Right renal cortex interstitium (tissue), 3 donors: ENCODE results near the gene SLC18A3. TPM values are rescaled to one million over a fixed set of nuclear protein-coding genes. Genes with fewer than 3 reads are reported as not detected.

Experiments
- DNase-seq, 3 donors: peaks; one replicate each; pipeline ENCODE4 v3.0.0-alpha.2; 2013; ENCODE audit warnings: low read depth in 3 of 3, low spot score in 2 of 3
- polyA plus RNA-seq, 3 donors: library from polyadenylated mRNA; unstranded; fragments of 120-200 nt; gene quantifications; one replicate each; pipeline ENCODE4 v1.2.1, GENCODE V29; 2013; ENCODE audit not compliant: insufficient read length in 3 of 3

The SLC18A3 gene
- polyA plus RNA-seq, 3 donors = not detected

GRCh38 chr10:49647985-49648795 lies 38.1 kb downstream of the SLC18A3 start:
- no peak for DNase-seq

GRCh38 chr10:49649294-49649693 lies 39.2 kb downstream of the SLC18A3 start:
- no peak for DNase-seq

DNA sequence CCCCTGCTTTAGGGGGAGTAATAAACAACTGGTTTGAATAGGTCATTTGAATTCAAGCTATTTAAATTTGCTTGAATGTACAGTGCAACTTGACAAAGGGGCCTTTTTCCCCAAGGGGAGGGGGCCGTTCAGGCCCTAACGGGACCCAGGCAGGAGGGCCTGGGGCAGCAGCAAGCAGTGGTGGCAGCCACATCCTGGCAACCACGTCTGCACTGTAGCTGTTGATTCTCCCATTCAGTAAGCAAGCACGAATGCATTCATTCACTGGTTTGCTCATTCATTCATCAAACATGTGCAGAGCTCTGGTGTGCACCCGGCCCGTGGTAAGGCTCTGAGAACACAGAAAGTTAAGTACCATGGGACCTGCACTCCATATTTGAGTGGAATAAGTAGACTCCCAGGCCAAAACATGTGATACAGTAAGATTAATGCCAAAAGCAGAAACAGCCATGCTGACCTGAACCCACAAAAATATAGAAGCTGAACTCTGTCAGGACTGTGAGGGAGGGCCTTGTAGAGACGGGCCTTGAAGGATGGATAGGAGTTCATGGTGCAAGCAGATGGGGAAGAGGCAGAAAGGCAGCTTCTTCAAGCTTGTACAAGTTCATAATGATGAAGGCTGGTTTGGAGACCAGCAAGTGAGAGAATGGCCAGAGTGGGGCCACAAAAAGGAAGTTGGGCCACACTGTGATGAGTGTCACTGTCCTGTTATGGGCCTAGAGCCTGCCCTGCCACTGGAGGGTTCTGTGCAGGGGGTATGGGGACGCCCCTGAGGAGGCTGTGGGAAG lies 40.0 kb downstream of the SLC18A3 start:
- DNase-seq = no peak

DNA sequence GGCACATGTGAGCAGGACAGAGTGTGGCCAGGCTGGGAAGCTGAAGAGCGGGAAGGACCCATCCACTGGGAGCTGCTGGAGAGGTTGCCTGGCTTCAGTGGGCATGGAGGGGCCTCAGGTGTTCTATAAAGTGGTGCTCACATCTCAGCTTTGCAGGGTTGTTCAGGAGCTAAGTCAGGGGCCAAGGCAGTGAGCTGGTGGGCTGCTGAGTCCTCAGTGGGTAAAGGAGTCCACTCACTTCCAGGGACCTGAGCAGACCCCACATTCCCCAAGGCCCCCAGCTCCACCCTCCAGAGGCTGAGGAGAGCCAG lies 40.6 kb downstream of the SLC18A3 start:
- no peak for DNase-seq

DNA sequence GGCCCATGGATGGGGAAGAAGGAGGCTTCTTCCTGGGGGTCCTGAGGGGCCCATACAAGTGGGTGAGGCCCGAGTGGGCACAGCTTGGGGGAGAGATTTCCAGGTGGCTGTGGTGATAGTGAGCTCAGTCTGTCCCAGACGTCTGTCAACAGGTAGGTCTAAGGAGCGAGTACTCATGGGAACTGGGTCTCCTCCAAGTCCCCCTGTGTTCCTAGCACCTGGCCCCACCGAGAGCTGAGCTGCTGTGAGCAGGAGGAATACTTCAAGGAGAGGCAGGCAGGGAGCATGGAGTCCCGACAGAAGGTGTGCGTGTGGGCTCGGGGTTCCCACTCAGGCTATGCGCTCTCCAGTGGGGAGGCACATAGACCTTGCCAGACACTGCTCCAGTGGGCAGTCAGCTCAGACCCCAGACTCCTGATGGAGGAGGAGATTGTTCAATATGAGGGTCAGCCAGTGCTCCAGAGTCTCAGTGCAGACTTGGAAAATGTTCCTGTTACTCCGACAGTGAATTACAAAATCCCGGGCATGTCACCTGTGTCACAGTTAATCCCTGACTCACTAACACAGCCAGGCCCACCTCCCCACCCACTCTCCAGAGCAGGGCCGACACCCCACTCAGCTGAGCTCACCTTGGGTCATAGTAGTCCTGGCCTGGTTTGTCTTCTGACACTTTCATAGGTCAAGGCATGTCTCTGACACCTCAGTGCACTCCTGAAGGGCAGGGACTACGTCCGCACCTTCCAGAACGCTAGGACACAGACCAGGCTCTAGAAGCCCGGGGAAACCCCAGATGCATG lies 41.1 kb downstream of the SLC18A3 start:
- DNase-seq = no peak

DNA sequence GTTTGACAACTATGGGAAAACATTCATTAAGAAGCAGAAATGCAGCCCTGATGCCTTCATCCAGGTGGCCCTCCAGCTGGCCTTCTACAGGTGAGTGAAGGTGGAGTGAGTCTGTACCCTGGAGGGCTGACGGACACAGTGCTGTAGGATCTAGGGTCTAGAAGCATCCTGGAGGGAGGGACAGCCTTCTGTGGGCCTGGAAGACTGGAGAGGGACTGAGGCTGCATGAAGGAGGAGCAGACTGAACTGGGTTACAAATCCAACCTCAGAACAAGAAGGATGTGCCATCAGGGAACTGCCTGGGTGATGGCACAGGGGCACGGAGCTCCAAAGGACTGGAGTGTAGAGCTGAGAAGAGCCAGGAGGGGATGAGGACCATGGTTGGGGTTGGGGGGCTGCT lies 41.8 kb downstream of the SLC18A3 start:
- no peak for DNase-seq

DNA sequence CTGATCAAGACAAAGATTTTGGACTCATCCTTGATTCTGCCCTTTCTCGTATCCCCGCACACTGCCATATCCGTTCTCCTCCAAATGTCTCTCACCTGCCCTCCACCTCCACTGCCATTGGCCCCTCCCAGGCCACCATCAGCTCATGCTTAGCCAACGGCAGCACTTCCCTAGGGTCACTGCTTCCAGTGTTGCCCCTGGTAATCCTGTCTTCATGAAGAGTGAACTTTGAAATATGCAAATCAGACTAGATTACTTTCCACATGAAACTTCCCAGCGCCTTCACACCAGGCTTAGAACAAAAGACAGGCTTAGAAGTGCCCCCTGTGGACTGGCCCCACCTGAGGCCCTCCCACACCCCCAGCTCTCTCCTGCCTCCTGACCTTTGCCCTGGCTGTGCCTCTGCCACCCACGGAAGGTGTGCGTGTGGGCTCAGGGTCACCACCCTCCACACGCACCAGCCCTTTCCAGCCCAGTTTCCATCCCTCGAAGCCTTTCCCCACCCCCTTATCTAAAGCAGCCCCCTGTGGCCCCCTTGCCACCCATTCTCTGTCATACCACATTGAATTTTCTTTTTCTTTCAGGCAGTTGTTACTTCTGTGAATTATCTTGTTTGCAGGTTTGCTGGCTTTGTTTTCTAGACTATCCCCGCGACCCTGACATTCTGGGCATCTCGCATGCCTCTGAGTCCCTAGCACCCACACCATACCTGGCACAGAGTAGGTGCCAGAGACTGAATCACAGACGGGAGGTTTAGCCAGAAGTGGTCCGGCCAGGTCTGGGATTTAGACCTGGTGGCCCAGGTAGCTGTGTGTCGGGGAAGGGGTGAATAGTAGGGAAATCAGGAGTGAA lies 42.5 kb downstream of the SLC18A3 start:
- DNase-seq = no peak

GRCh38 chr10:49653273-49653929 lies 43.3 kb downstream of the SLC18A3 start:
- DNase-seq = no peak

DNA sequence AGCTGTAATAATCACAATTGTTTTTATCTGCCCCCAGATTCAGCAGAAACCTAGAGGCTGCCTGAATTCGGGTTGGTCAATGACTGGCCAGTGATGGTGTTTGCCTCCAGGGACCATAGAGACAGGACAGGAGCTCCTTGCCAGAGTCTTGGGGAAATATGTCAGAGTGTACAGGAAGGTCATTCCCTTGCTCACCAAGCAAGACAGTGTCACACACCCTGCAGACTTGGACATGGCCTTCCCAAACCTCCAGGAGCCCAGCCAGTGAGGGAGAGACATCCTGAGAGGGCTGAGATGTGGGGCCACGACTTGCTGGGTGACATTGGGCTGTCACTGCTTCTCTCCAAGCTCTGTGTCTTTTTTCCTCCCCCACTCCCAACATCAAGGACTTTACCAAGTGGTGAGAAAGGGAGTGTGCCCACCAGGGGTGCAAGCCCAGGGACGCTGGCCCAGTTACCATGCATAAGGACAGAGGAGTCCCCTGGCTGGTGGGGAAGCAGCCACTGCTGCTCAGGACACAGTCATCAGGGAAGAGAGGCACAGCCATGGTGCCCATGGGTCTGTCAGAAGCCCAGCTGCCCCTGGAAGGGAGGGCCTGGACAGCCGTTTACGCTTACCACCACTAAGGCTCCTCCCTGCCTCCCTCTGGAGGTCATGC lies 44.1 kb downstream of the SLC18A3 start:
- DNase-seq = no peak

DNA sequence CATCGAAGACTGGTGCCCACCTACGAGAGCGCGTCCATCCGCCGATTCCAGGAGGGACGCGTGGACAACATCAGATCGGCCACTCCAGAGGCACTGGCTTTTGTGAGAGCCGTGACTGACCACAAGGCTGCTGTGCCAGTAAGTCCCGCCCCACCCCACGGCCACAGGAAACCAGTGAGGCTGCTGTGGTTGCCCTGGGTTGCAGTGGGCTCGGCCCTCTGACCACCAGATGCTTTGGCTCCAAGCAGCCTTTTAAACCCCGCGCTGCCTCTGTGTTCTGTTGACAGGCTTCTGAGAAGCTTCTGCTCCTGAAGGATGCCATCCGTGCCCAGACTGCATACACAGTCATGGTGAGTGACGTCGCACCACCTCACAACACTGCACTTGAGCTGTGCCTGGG lies 45.0 kb downstream of the SLC18A3 start:
- no peak for DNase-seq

DNA sequence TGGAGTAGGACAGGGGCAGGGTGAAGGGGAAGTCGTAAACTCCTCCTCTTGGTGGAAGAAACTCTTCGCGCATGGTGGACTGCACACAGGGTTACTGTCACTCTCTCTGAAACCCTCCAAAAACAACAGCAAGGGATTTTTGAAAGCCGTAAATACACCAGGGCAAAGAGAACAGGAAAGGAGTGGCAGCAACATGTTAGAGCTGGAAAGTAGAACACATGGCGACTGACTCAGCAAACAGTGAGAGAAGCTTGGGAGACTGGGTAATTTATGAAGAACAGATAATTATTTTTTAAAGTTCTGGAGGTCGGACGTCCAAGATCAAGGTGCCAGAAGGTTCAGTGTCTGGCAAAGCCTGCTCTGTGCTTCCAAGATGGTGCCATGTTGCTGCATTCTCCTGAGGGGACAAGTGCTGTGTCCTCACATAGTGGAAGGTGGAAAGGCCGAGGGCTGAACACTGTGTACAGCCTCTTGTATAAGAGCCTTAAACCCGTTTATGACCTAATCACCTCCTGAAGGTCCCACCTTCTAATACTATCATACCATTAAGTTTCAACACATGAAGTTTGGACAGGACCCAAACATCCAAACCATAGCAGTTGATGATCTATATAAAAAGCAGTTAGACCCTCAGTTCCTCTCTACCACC lies 46.9 kb downstream of the SLC18A3 start:
- no peak for DNase-seq

GRCh38 chr10:49657606-49658005 lies 47.5 kb downstream of the SLC18A3 start:
- no peak for DNase-seq

DNA sequence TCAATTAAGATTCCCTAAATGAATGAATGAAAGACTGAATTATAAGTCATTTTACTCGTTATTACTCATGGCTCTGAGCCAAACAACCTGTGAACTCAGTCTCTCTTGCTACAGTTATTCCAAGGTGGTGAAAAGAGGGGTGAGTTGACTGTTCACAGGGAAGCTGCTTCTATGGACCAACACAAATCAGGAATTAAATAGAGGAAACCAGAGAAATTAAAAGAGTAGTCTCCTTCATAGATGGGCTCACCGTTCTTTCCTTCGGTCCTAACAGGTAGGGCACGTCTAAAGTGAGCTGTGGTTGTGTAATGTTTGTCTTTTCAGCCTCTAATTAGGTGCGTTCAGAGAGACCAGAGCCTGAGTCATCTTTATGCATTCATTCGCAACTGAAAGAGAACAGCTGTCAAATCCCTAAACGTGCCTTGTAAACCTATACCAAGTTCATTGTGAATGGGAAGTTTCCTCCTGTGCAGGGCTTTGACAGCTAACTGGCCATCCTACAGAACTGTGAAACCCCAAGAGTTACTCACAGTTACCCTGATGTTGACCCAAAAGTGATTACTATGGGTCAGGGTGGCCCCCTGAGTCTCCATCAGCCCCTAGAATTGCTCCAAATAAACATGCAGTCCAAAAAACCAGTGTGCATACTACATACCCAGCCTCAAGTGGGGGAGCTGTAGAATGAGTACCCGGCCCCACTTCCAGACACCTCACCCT lies 51.2 kb downstream of the SLC18A3 start:
- no peak for DNase-seq

Other genes starting within 250 kb of the SLC18A3 start
- gene DRGX, start 214.2 kb upstream of the SLC18A3 start, polyA plus RNA-seq = not detected
- 10 to 100 TPM; 16.9 to 18.3 (median 17.9) TPM for gene ERCC6, start 71.2 kb upstream of the SLC18A3 start, polyA plus RNA-seq
- gene CHAT, start 3.7 kb downstream of the SLC18A3 start, polyA plus RNA-seq = not detected
- gene C10orf53, start 69.3 kb downstream of the SLC18A3 start, polyA plus RNA-seq = under 1 TPM in 1 of 3 donors, not detected in 2; 0.13 TPM
- gene OGDHL, start 152.0 kb downstream of the SLC18A3 start, polyA plus RNA-seq = 10 to 100 TPM; 35.0 to 45.7 (median 41.4) TPM